A673 (cell line): ENCODE measurements around the gene JAKMIP1. TPM values are rescaled to one million over a fixed set of nuclear protein-coding genes. Genes with fewer than 3 reads are reported as not detected.

Source experiments
- BruUV-seq: library from RNA; stranded (reverse); fragments of 400-500 nt; replicated peaks from 2 replicates; lab custom pipeline; 2021; lab: Mats Ljungman, UMichigan
- CTCF ChIA-PET: fragments of 300-600 bp; sonication (Branson Sonifier 250); formaldehyde crosslinking; loops from one replicate; lab custom pipeline; 2022; ENCODE audit warnings: antibody characterized with exemption; lab: Charles Lee
- POLR2A ChIA-PET: fragments of 300-600 bp; sonication (Branson Sonifier 250); formaldehyde crosslinking; loops from one replicate; lab custom pipeline; 2022; ENCODE audit warnings: antibody characterized with exemption; ENCODE audit not compliant: low non-redundant PET; lab: Charles Lee
- DNase-seq: peaks from one replicate; pipeline ENCODE4 v3.0.0-alpha.2; 2015; ENCODE audit warnings: low spot score
- H3K27ac ChIP-seq: fragments of 200-600 bp; sonication (generic); 2 replicates; pipeline ENCODE4 v1.5.1; 2016; ENCODE audit warnings: mixed run types, low read depth, mild to moderate bottlenecking, mixed read lengths, antibody characterized with exemption, low read length; ENCODE audit not compliant: poor library complexity, severe bottlenecking
- H3K27me3 ChIP-seq: fragments of 200-600 bp; sonication (generic); replicated peaks from 2 replicates; pipeline ENCODE4 v1.6.1; 2017; ENCODE audit warnings: mixed run types, low read depth, mild to moderate bottlenecking, mixed read lengths, antibody characterized with exemption, low read length; ENCODE audit not compliant: insufficient read depth, poor library complexity
- H3K36me3 ChIP-seq: fragments of 200-600 bp; sonication (generic); 2 replicates; pipeline ENCODE4 v1.6.1; 2016; ENCODE audit warnings: mixed run types, mild to moderate bottlenecking, mixed read lengths, antibody characterized with exemption, low read length; ENCODE audit not compliant: insufficient read depth, poor library complexity, severe bottlenecking
- H3K4me1 ChIP-seq: fragments of 200-600 bp; sonication (generic); 2 replicates; pipeline ENCODE4 v1.6.1; 2017; ENCODE audit warnings: mixed run types, mild to moderate bottlenecking, mixed read lengths, antibody characterized with exemption, low read length; ENCODE audit not compliant: insufficient read depth, poor library complexity, severe bottlenecking
- H3K4me3 ChIP-seq: fragments of 200-600 bp; sonication (generic); 2 replicates; pipeline ENCODE4 v1.5.1; 2016; ENCODE audit warnings: low read depth, mixed run types, mild to moderate bottlenecking, mixed read lengths, low read length; ENCODE audit not compliant: poor library complexity, severe bottlenecking
- H3K9me3 ChIP-seq: fragments of 200-600 bp; sonication (generic); 2 replicates; pipeline ENCODE4 v1.6.1; 2016; ENCODE audit warnings: mixed run types, low read depth, mild to moderate bottlenecking, mixed read lengths, antibody characterized with exemption, low read length; ENCODE audit not compliant: poor library complexity, severe bottlenecking
- EZH2 ChIP-seq: fragments of 200-600 bp; sonication (generic); IDR thresholded peaks from 2 replicates; pipeline ENCODE4 v1.6.1; 2017; ENCODE audit warnings: borderline replicate concordance, low read depth, mild to moderate bottlenecking, mixed read lengths, antibody characterized with exemption, low read length; ENCODE audit not compliant: poor library complexity, severe bottlenecking
- intact Hi-C: fragments of 100-400 bp; cut with micrococcal nuclease; formaldehyde crosslinking; loops from one replicate; pipeline ENCODE4 v1.10.0; 2022; ENCODE audit not compliant: unreplicated experiment
- total RNA-seq: library from RNA; stranded (reverse); gene quantifications from 2 replicates; pipeline ENCODE4 v1.2.3, GENCODE V29; 2021
- TF ChIP-seq, protein P1 (sequence below): fragments of 300-800, 200-600 bp; sonication (generic); conservative IDR thresholded peaks from 2 replicates; pipeline ENCODE4 v1.5.1; 2017; ENCODE audit warnings: low read depth, mild to moderate bottlenecking, antibody characterized with exemption, low read length, moderate library complexity, mixed read lengths

Gene JAKMIP1
- total RNA-seq, 1 experiment from 2014 or later = not detected

DNA sequence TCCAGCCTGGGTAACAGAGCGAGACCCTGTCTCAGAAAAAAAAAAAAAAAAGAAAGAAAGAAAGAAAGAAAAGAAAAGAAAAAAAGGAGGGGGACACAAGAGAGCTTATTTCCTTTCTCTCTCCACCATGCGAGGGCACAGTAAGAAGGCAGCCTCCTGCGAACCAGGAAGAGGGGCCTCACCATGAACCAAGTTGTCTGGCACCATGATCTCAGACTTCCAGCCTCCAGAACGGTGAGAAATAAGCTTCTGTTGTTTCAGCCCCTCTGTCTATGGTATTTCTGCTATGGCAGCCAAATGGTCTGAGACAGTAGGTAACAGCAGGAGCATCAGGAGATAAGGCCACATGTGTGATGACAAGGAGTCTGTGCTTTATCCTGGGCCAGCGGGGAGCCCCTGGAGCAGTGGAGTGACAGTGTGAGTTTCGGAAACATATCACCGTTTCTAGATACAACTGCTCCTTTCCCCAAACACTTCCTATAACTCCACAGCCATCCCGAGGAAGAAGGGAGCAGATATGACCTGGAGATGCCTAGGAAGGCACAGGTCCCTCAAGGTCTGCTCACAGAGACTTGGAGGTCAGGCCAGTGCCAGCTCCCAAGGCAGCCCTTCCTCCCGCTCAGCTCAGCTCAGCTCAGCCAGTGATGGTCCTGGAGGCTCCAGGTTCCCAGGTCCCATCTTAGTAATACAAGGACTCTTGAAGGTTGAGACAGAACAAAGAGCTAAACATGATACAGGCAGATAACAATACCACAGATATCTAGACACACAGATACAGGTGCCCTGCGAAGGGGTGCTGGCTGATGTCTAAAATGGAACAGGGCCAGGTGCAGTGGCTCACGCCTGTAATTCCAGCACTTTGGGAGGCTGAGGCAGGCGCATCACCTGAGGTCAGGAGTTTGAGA, 17.7 kb downstream of the JAKMIP1 start:
- CTCF ChIA-PET = no interaction called here
- H3K27ac ChIP-seq = no peak overlapping the region

DNA sequence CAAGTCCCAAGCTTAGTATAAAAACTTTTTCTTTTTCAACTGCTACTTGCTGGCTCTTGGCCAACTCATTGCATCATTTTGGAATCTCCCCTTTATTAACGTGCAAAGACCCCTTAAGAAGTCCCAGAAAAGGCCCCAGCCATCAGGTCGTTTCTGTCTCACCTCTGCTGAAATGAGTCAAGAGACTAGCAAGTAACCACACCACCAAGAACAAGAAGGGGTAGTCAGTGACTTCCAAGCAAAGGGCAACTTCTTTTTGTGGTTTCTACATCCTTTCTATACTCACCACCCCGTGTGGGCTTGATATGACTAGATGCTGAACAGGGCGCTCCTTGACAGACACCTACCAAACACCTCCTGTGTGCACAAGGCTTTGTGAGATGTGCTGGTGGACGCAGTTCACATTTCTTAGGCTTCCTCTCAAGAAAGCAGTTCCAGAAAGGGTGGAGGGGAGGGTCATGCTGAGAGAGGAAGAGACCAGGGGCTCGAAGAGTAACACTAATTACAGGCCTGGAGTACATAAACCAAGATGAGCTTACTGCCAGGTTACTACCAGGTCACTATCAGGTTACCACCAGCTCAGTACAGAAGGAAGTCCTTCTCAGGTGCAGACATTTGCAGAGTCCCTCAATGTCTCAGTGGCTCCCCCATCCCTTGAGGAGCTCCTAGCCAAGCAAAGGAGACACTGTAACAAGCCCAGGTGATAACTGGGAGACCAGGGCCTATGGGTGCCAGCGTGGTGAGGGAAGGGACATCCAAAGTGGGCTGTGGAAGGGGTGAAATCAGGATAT, 19.3 kb downstream of the JAKMIP1 start:
- no TSS peak for BruUV-seq
- no peak overlapping the region for H3K27ac ChIP-seq
- TF ChIP-seq EZH2 = no peak
- TF ChIP-seq, protein P1, sequence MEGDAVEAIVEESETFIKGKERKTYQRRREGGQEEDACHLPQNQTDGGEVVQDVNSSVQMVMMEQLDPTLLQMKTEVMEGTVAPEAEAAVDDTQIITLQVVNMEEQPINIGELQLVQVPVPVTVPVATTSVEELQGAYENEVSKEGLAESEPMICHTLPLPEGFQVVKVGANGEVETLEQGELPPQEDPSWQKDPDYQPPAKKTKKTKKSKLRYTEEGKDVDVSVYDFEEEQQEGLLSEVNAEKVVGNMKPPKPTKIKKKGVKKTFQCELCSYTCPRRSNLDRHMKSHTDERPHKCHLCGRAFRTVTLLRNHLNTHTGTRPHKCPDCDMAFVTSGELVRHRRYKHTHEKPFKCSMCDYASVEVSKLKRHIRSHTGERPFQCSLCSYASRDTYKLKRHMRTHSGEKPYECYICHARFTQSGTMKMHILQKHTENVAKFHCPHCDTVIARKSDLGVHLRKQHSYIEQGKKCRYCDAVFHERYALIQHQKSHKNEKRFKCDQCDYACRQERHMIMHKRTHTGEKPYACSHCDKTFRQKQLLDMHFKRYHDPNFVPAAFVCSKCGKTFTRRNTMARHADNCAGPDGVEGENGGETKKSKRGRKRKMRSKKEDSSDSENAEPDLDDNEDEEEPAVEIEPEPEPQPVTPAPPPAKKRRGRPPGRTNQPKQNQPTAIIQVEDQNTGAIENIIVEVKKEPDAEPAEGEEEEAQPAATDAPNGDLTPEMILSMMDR = no peak
- DNase-seq = no peak
- ChIA-PET POLR2A (no interaction called here), CTCF (no interaction called here)
- peaks cover 9% of the 10 kb centered on the region for H3K27me3 ChIP-seq
- H3K4me1 ChIP-seq = no peaks in the 10 kb centered on the region
- intact Hi-C loops = no loop called here
- no peaks in the 10 kb centered on the region for H3K36me3 ChIP-seq
- no peak overlapping the region for H3K4me3 ChIP-seq
- no peaks in the 10 kb centered on the region for H3K9me3 ChIP-seq

More for the DNA sequence above, 17.7 kb downstream of the JAKMIP1 start:
- H3K4me3 ChIP-seq = no peak overlapping the region
- no TSS peak for BruUV-seq
- no peaks in the 10 kb centered on the region for H3K4me1 ChIP-seq
- no peaks in the 10 kb centered on the region for H3K36me3 ChIP-seq
- no peak for DNase-seq
- TF ChIP-seq EZH2 = no peak
- peaks cover 17% of the 10 kb centered on the region for H3K27me3 ChIP-seq
- H3K9me3 ChIP-seq = no peaks in the 10 kb centered on the region
- POLR2A ChIA-PET = no interaction called here
- intact Hi-C loops = no loop called here

DNA sequence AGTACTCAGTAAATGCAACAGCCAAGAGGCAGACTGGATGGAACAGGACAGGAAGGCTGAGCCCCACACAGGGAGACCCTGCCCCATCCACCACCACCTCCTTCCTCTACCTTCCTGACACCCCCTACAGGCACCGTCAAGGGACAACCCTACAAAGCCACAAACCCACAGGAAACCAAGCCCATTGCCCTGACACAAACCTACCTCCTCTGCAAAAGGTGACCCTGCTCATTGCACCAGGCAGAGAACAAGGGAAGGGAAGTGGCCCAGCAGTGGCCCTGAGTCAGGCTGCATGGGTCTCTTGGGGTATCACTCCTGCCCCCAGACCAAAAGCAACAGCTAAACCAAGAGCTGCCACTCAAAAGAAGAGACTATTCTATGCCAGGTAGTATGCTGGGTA, 21.0 kb downstream of the JAKMIP1 start:
- intact Hi-C loops = no loop called here
- Histone ChIP-seq H3K4me3 (no peak overlapping the region), H3K27ac (no peak overlapping the region), H3K9me3 (no peaks in the 10 kb centered on the region), H3K36me3 (no peaks in the 10 kb centered on the region), H3K4me1 (no peaks in the 10 kb centered on the region), H3K27me3 (peaks cover 3% of the 10 kb centered on the region)
- TF ChIP-seq, protein P1 = no peak
- no peak for TF ChIP-seq EZH2
- no peak for DNase-seq
- no TSS peak for BruUV-seq
- POLR2A ChIA-PET = no interaction called here
- CTCF ChIA-PET = no interaction called here
